Upper lobe of left lung (tissue), 6 donors: ENCODE data around the gene SLC6A20. TPM values are rescaled to one million over a fixed set of nuclear protein-coding genes. Genes with fewer than 3 reads are reported as not detected.

Experiments used
- ATAC-seq, 2 donors: fragments of 200-7000 bp; cut with Tn5 transposase; one replicate each; pipeline ENCODE4 v1.9.1; 2022; ENCODE audit warnings: mild to moderate bottlenecking in 2 of 2, moderate library complexity in 2 of 2; ENCODE audit not compliant: low FRiP score in 2 of 2
- DNase-seq, 2 donors: peaks; one replicate each; pipeline ENCODE4 v3.0.0-alpha.2; 2019 to 2020
- H3K27ac ChIP-seq, 4 donors: fragments of 200-600 bp; sonication (generic); one replicate each; pipeline ENCODE4 v1.5.1; 2016 to 2019
- H3K27me3 ChIP-seq, 4 donors: fragments of 200-600 bp; sonication (generic); one replicate each; pipeline ENCODE4 v1.5.1; 2017 to 2019
- H3K36me3 ChIP-seq, 4 donors: fragments of 200-600 bp; sonication (generic); one replicate each; pipeline ENCODE4 v1.5.1; 2016 to 2019
- H3K4me1 ChIP-seq, 4 donors: fragments of 200-600 bp; sonication (generic); one replicate each; pipeline ENCODE4 v1.5.1; 2018 to 2019
- H3K4me3 ChIP-seq, 4 donors: fragments of 200-600 bp; sonication (generic); one replicate each; pipeline ENCODE4 v1.5.1; 2017 to 2019; ENCODE audit warnings: mild to moderate bottlenecking in 2 of 4, moderate library complexity in 1 of 4
- H3K9me3 ChIP-seq, 4 donors: fragments of 200-600 bp; sonication (generic); one replicate each; pipeline ENCODE4 v1.5.1; 2018 to 2019
- CTCF ChIP-seq, 6 experiments: fragments of 450-650 bp in 4 of 6; fragments of 200-600 bp in 2 of 6; sonication (generic) in 2 of 6; IDR thresholded peaks; one replicate each; pipeline ENCODE4 v1.5.1; 2016 to 2019; ENCODE audit warnings: antibody characterized with exemption in 6 of 6
- EP300 ChIP-seq, 4 donors: sonication (generic); formaldehyde crosslinking; IDR thresholded peaks; one replicate each; pipeline ENCODE4 v1.5.1; 2017; ENCODE audit warnings: antibody characterized with exemption in 4 of 4, control low read depth in 2 of 4
- POLR2A ChIP-seq, 4 donors: fragments of 450-650 bp; IDR thresholded peaks; one replicate each; pipeline ENCODE4 v1.5.1; 2016 to 2017; ENCODE audit warnings: antibody characterized with exemption in 4 of 4, mild to moderate bottlenecking in 2 of 4
- POLR2AphosphoS5 ChIP-seq, 2 donors: sonication (generic); formaldehyde crosslinking; IDR thresholded peaks; one replicate each; pipeline ENCODE4 v1.5.1; 2017; ENCODE audit warnings: antibody characterized with exemption in 2 of 2
- WGBS, 2 donors: methylation state at CpG; one replicate each; pipeline ENCODE4 v1.1.5; 2017 to 2018; 5-methylcytosine and 5-hydroxymethylcytosine counted together
- total RNA-seq, 6 donors: library from RNA; depleted of rRNA in 4 of 6; stranded (reverse); fragments of >200 nt in 4 of 6; gene quantifications; one replicate each; pipeline versions ENCODE4 v1.1.0 to v1.2.1, GENCODE V29; 2016 to 2021
- donor health status: DM: no; HTN: no; CAD: no; lungs with moderate emphysema.
- donor health status: DM: no; HTN: yes; CAD: no; lungs with severe emphysema.

The SLC6A20 gene
- total RNA-seq, 6 donors from 2014 or later: 0.11 to 20.1 (median 7.2) TPM

- ATAC-seq (no peak), DNase-seq (no peak)
- H3K4me3 ChIP-seq: no peak overlapping the region
- H3K36me3 ChIP-seq: no peaks in the 10 kb centered on the region
- H3K27ac ChIP-seq: no peak overlapping the region
- no peak for TF ChIP-seq CTCF (IDR thresholded peaks at IDR 0.05)
- TF ChIP-seq POLR2A (IDR thresholded peaks at IDR 0.05): no peak
- TF ChIP-seq POLR2AphosphoS5 (IDR thresholded peaks at IDR 0.05): no peak
- no peaks in the 10 kb centered on the region for H3K9me3 ChIP-seq
- 81 to 100% methylated on average over 1 of the region's 1 CpG for WGBS, 2 donors
- peaks cover 11 to 17% (median 14%) of the 10 kb centered on the region in 4 donors for H3K4me1 ChIP-seq
- H3K27me3 ChIP-seq: peaks cover 0 to 16% (median 8%) of the 10 kb centered on the region in 4 donors
Measured at GRCh38 chr3:45794660-45795059, 1.7 kb downstream of the SLC6A20 start.

- ATAC-seq: no peak
- Histone ChIP-seq H3K9me3 (peaks cover 0 to 4% (median 0%) of the 10 kb centered on the region in 4 donors), H3K27ac (peak overlapping the region in 1 of 4 donors; percentile 26), H3K27me3 (peaks cover 0 to 16% (median 8%) of the 10 kb centered on the region in 4 donors), H3K4me1 (peaks cover 11 to 17% (median 14%) of the 10 kb centered on the region in 4 donors), H3K4me3 (no peak overlapping the region), H3K36me3 (no peaks in the 10 kb centered on the region)
- TF ChIP-seq POLR2AphosphoS5 (IDR thresholded peaks at IDR 0.05): no peak
- TF ChIP-seq CTCF (IDR thresholded peaks at IDR 0.05): no peak
- TF ChIP-seq POLR2A (IDR thresholded peaks at IDR 0.05): no peak
- no peak for TF ChIP-seq EP300 (IDR thresholded peaks at IDR 0.05)
- 92 to 93% methylated on average over 5 of the region's 5 CpGs for WGBS, 2 donors
- DNase-seq: no peak
Measured at GRCh38 chr3:45794177-45794560, 2.2 kb downstream of the SLC6A20 start.

- Histone ChIP-seq H3K36me3 (no peaks in the 10 kb centered on the region), H3K9me3 (peaks cover 0 to 8% (median 0%) of the 10 kb centered on the region in 4 donors), H3K27ac (peak overlapping the region in 1 of 4 donors; percentile 26), H3K4me3 (no peak overlapping the region), H3K27me3 (peaks cover 0 to 16% (median 8%) of the 10 kb centered on the region in 4 donors), H3K4me1 (peaks cover 11 to 17% (median 14%) of the 10 kb centered on the region in 4 donors)
- ATAC-seq: no peak
- no peak for TF ChIP-seq CTCF (IDR thresholded peaks at IDR 0.05)
- no peak for TF ChIP-seq POLR2AphosphoS5 (IDR thresholded peaks at IDR 0.05)
- TF ChIP-seq POLR2A (IDR thresholded peaks at IDR 0.05): no peak
- TF ChIP-seq EP300 (IDR thresholded peaks at IDR 0.05): no peak
- no peak for DNase-seq
- 57 to 66% methylated on average over 8 to 9 of the region's 9 CpGs for WGBS, 2 donors
Measured at GRCh38 chr3:45793482-45794176, 2.7 kb downstream of the SLC6A20 start.

GRCh38 chr3:45792516-45793172 is 3.7 kb downstream of the SLC6A20 start:
- DNase-seq: peak in 1 of 2 donors; percentile 17
- TF ChIP-seq POLR2A (IDR thresholded peaks at IDR 0.05): no peak
- Histone ChIP-seq H3K27ac (no peak overlapping the region), H3K36me3 (no peaks in the 10 kb centered on the region), H3K4me1 (peaks cover 11 to 17% (median 14%) of the 10 kb centered on the region in 4 donors), H3K9me3 (peaks cover 0 to 8% (median 0%) of the 10 kb centered on the region in 4 donors), H3K4me3 (no peak overlapping the region), H3K27me3 (peaks cover 0 to 16% (median 8%) of the 10 kb centered on the region in 4 donors)
- ATAC-seq: no peak
- 87 to 96% methylated on average over 6 to 7 of the region's 7 CpGs for WGBS, 2 donors

GRCh38 chr3:45792036-45792435 is 4.3 kb downstream of the SLC6A20 start:
- no peak for DNase-seq
- H3K4me3 ChIP-seq: no peak overlapping the region
- WGBS, 2 donors: 88 to 89% methylated on average over 2 of the region's 2 CpGs

More at GRCh38 chr3:45792036-45792435, 4.3 kb downstream of the SLC6A20 start:
- TF ChIP-seq POLR2A (IDR thresholded peaks at IDR 0.05) (no peak), CTCF (IDR thresholded peaks at IDR 0.05) (no peak), EP300 (IDR thresholded peaks at IDR 0.05) (no peak), POLR2AphosphoS5 (IDR thresholded peaks at IDR 0.05) (no peak)
- Histone ChIP-seq H3K27ac (no peak overlapping the region), H3K9me3 (peaks cover 0 to 8% (median 0%) of the 10 kb centered on the region in 4 donors), H3K36me3 (no peaks in the 10 kb centered on the region), H3K27me3 (peaks cover 0 to 16% (median 7%) of the 10 kb centered on the region in 4 donors), H3K4me1 (peaks cover 11 to 17% (median 14%) of the 10 kb centered on the region in 4 donors)
- no peak for ATAC-seq
